Adrenal gland (tissue), 5 donors: Measurements from ENCODE around the gene FADS3.

Source experiments
- POLR2A ChIP-seq, 2 donors: fragments of 450-650 bp; IDR thresholded peaks; one replicate each; pipeline ENCODE4 v1.6.1; 2017; ENCODE audit warnings: antibody characterized with exemption in 2 of 2, mild to moderate bottlenecking in 2 of 2, moderate library complexity in 1 of 2
- TF ChIP-seq, protein P1 (sequence below), 6 experiments: fragments of 450-650 bp in 4 of 6; fragments of 200-600 bp in 2 of 6; sonication (generic) in 1 of 6; IDR thresholded peaks; 1 replicate in 5 of 6; 2 replicates in 1 of 6; pipeline versions ENCODE4 v1.5.1 to v1.8.0; 2016 to 2021; ENCODE audit warnings: antibody characterized with exemption in 6 of 6, mild to moderate bottlenecking in 2 of 6, moderate library complexity in 1 of 6
- donor health status: DM: no; HTN: no; CAD: no.

DNA sequence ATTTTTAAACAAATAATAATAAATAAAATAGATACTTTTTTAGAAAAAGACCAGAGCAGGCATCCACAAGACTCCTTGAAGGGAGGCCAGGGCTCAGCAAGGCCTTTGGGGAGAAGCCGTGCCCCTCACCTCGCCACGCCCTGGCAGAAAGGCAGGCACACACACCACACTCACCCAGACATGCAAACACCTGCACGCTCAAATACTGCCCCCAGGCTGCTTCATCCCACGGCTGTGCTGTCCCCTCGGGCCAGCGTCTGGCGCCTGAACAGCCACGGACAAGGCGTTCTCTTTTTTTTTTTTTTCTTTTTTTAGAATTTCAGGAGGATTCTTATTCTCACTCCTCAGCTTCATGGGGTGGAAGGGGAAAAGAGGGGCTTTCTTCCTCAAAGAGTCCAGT is 1.5 kb downstream of the FADS3 start:
- TF ChIP-seq POLR2A (IDR thresholded peaks at IDR 0.05): no peak
- TF ChIP-seq, protein P1, sequence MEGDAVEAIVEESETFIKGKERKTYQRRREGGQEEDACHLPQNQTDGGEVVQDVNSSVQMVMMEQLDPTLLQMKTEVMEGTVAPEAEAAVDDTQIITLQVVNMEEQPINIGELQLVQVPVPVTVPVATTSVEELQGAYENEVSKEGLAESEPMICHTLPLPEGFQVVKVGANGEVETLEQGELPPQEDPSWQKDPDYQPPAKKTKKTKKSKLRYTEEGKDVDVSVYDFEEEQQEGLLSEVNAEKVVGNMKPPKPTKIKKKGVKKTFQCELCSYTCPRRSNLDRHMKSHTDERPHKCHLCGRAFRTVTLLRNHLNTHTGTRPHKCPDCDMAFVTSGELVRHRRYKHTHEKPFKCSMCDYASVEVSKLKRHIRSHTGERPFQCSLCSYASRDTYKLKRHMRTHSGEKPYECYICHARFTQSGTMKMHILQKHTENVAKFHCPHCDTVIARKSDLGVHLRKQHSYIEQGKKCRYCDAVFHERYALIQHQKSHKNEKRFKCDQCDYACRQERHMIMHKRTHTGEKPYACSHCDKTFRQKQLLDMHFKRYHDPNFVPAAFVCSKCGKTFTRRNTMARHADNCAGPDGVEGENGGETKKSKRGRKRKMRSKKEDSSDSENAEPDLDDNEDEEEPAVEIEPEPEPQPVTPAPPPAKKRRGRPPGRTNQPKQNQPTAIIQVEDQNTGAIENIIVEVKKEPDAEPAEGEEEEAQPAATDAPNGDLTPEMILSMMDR (IDR thresholded peaks at IDR 0.05): no peak
